ENCODE results near the gene SEC11A. TPM values are rescaled to one million over a fixed set of nuclear protein-coding genes. Genes with fewer than 3 reads are reported as not detected.

Gene SEC11A
- total RNA-seq (2022) (192 and 197 TPM in 2 replicates), Bru-seq, nascent RNA (percentile 85 among the genes with signal in this experiment), BruChase-seq, experiment 1, labeled RNA remaining after a 6-hour chase (percentile 85 among the genes with signal in this experiment), BruChase-seq, experiment 2, labeled RNA remaining after a 2-hour chase (percentile 83 among the genes with signal in this experiment)
- long read RNA-seq, transcript SEC11A-208 (5 exons, 1,256 nt), result minor isoform, 5 of 157 reads
- long read RNA-seq, transcript SEC11A-201 (6 exons, 1,656 nt), result major isoform, 137 of 157 reads
- long read RNA-seq, transcript SEC11A-202 (7 exons, 1,223 nt), result minor isoform, 7 of 157 reads
- long read RNA-seq, partial matches to known transcripts, result 1 of 157 reads
- long read RNA-seq, other reads (novel, unspliced or antisense), result 0 of 157 reads

DNA sequence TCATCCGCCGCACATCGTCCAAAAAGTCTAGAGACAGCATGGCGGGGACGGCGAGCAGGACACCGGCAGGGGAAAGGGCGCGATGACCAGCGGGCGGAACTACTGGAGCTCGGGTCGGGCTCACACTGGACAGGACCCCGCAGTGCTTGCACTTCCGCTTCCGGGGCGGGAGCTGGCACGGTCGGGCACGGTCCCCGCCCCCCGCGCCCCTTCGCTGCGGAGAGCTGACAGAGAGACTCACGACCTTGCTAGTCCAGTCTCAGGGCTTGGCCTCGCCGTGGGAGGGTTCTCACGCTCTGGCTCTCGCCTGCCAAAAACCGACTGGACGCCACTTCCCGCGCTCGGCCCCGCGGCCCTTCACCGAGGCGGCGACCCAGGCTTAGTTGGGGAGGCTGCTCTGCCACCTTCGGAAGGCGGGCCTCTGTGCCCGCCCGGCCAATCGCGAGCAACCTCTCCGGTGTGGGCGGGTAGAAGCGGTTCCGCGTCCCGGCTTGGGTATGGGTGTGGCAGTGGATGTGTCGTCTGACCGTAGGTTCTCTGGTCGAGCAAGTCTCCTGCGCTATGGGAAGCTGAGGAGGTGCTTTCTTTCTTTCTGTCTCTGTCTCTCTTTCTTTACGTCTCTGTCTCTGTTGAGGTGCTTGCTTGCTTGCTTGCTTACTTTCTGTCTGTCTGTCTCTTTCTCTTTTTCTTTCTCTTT is at the start of gene SEC11A:
SEC11A (minus strand) TSS at position 104 of the 697 bp plus-strand sequence; CDS start at position 40, 64 bp downstream.
- TF ChIP-seq, protein P1, sequence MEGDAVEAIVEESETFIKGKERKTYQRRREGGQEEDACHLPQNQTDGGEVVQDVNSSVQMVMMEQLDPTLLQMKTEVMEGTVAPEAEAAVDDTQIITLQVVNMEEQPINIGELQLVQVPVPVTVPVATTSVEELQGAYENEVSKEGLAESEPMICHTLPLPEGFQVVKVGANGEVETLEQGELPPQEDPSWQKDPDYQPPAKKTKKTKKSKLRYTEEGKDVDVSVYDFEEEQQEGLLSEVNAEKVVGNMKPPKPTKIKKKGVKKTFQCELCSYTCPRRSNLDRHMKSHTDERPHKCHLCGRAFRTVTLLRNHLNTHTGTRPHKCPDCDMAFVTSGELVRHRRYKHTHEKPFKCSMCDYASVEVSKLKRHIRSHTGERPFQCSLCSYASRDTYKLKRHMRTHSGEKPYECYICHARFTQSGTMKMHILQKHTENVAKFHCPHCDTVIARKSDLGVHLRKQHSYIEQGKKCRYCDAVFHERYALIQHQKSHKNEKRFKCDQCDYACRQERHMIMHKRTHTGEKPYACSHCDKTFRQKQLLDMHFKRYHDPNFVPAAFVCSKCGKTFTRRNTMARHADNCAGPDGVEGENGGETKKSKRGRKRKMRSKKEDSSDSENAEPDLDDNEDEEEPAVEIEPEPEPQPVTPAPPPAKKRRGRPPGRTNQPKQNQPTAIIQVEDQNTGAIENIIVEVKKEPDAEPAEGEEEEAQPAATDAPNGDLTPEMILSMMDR (IDR thresholded peaks at IDR 0.05; ENCODE audit: unreplicated experiment), result no peak
- Mint-ChIP-seq H3K27ac (ENCODE audit: low read depth, unreplicated experiment) (peak within 1 kb of the TSS; percentile 85), H3K9me3 (ENCODE audit: unreplicated experiment) (no peaks in the 10 kb centered on the region), H3K36me3 (ENCODE audit: insufficient read depth, unreplicated experiment) (peaks cover 17% of the 10 kb centered on the region), H3K4me1 (ENCODE audit: insufficient read depth, unreplicated experiment) (peaks cover 6% of the 10 kb centered on the region), H3K4me3 (ENCODE audit: unreplicated experiment) (peak within 1 kb of the TSS; percentile 83), H3K27me3 (ENCODE audit: insufficient read depth, unreplicated experiment) (no peaks in the 10 kb centered on the region)
- POLR2A ChIA-PET, result interaction anchor here (0.5 to 5.9 kb wide), 40 partner anchors 10 to 871 kb away, joined by 3 to 105 read pairs (median 6); partner anchors contain the start of genes NMB, PDE8A, WDR73 and ZNF592
- BruUV-seq (replicated peaks), result no TSS peak
- intact Hi-C loops (cut with micrococcal nuclease), result loop anchor here (1.0 to 5.0 kb wide), 3 partner anchors 33 to 211 kb away; partner anchors contain the start of gene WDR73
- CTCF ChIA-PET, result interaction anchor here (0.7 to 2.6 kb wide), 6 partner anchors 30 to 210 kb away, joined by 3 to 10 read pairs (median 4); no protein-coding TSS in a partner anchor
- peak; percentile 96 for DNase-seq (ENCODE audit: unreplicated experiment)

DNA sequence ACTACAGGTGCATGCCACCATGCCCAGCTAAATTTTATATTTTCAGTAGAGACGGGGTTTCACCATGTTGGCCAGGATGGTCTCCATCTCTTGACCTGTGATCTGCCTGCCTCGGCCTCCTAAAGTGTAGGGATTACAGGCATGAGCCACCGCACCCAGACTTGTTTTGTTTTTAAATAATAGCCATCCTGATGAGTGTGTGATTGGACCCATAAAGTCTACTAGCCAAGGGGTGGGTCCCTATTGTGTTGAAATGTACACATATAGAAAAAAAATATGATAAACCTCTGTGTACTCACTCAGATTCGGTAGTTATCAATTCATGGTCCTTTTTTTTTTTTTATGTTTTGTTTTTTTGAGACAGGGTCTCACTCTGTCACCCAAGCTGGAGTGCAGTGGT is 49.7 kb upstream of the SEC11A start:
- H3K27ac Mint-ChIP-seq (ENCODE audit: low read depth, unreplicated experiment), result no peak overlapping the region
- no TSS peak for BruUV-seq (replicated peaks)
- ChIA-PET CTCF (interaction anchor here (0.6 kb wide), 1 partner anchor 192 kb away, joined by 3 read pairs; no protein-coding TSS in a partner anchor), POLR2A (interaction anchor here (0.8 kb wide), 1 partner anchor 49 kb away, joined by 3 read pairs; no protein-coding TSS in a partner anchor)
- DNase-seq (ENCODE audit: unreplicated experiment), result no peak
- intact Hi-C loops (cut with micrococcal nuclease), result no loop called here
- H3K4me1 Mint-ChIP-seq (ENCODE audit: insufficient read depth, unreplicated experiment), result peaks cover 19% of the 10 kb centered on the region
- no peaks in the 10 kb centered on the region for H3K27me3 Mint-ChIP-seq (ENCODE audit: insufficient read depth, unreplicated experiment)
- no peak overlapping the region for H3K4me3 Mint-ChIP-seq (ENCODE audit: unreplicated experiment)
- H3K36me3 Mint-ChIP-seq (ENCODE audit: insufficient read depth, unreplicated experiment), result peaks cover 27% of the 10 kb centered on the region
- no peaks in the 10 kb centered on the region for H3K9me3 Mint-ChIP-seq (ENCODE audit: unreplicated experiment)
- TF ChIP-seq, protein P1 (IDR thresholded peaks at IDR 0.05; ENCODE audit: unreplicated experiment), result no peak

DNA sequence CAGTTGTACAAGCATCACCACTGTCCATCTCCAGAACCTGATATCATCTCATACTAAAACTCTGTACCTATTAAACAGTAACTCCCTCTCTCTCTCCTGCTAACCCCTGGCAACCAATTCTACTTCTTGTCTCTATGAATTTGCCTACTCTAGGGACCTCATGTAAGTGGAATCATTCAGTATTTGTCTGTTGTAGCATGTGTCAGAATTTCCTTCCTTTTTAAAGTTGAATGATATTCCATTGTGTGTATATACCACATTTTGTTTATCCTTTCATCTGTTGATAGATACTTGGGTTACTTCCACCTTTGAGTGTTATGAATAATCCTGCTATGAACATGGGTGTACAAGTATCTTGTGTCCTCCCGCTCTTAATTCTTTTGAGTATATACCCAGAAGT is 49.0 kb upstream of the SEC11A start:
- Mint-ChIP-seq H3K9me3 (ENCODE audit: unreplicated experiment) (no peaks in the 10 kb centered on the region), H3K27ac (ENCODE audit: low read depth, unreplicated experiment) (no peak overlapping the region), H3K27me3 (ENCODE audit: insufficient read depth, unreplicated experiment) (no peaks in the 10 kb centered on the region), H3K4me3 (ENCODE audit: unreplicated experiment) (no peak overlapping the region), H3K36me3 (ENCODE audit: insufficient read depth, unreplicated experiment) (peaks cover 27% of the 10 kb centered on the region), H3K4me1 (ENCODE audit: insufficient read depth, unreplicated experiment) (peaks cover 16% of the 10 kb centered on the region)
- ChIA-PET POLR2A (interaction anchor here (0.8 kb wide), 1 partner anchor 48 kb away, joined by 3 read pairs; no protein-coding TSS in a partner anchor), CTCF (no interaction called here)
- TSS peak; percentile 52 for BruUV-seq (replicated peaks)
- TF ChIP-seq, protein P1 (IDR thresholded peaks at IDR 0.05; ENCODE audit: unreplicated experiment), result no peak
- DNase-seq (ENCODE audit: unreplicated experiment), result no peak
- intact Hi-C loops (cut with micrococcal nuclease), result no loop called here

DNA sequence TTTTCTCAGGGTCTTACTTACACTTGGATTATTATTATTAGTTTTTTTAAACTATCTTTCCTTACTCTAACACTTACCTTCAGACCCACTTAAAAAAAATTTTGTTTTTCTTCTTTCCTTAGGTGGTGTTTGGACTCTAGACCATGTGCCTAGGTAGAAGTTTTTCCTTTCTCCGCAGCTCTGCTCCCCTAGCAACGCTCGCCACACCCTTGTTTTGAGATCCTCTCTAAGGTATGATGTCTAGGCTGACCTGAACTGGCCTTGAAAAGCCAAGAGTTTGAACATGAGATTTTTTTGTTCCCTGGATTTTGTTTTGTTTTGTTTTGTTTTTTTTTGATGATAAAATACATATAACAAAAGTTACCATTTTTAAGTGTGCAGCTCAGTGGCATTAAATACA is 48.6 kb upstream of the SEC11A start:
- CTCF ChIA-PET, result no interaction called here

More for the DNA sequence above, 48.6 kb upstream of the SEC11A start:
- POLR2A ChIA-PET, result interaction anchor here (1.5 kb wide), 1 partner anchor 49 kb away, joined by 5 read pairs; no protein-coding TSS in a partner anchor
- Mint-ChIP-seq H3K4me3 (ENCODE audit: unreplicated experiment) (no peak overlapping the region), H3K27me3 (ENCODE audit: insufficient read depth, unreplicated experiment) (no peaks in the 10 kb centered on the region), H3K36me3 (ENCODE audit: insufficient read depth, unreplicated experiment) (peaks cover 27% of the 10 kb centered on the region), H3K27ac (ENCODE audit: low read depth, unreplicated experiment) (no peak overlapping the region), H3K4me1 (ENCODE audit: insufficient read depth, unreplicated experiment) (peaks cover 13% of the 10 kb centered on the region), H3K9me3 (ENCODE audit: unreplicated experiment) (no peaks in the 10 kb centered on the region)
- DNase-seq (ENCODE audit: unreplicated experiment), result no peak
- TF ChIP-seq, protein P1 (IDR thresholded peaks at IDR 0.05; ENCODE audit: unreplicated experiment), result no peak
- BruUV-seq (replicated peaks), result no TSS peak
- intact Hi-C loops (cut with micrococcal nuclease), result no loop called here

Data from MCF 10A (cell line).